HCT116 (cell line): ENCODE data around the gene P2RX7. TPM values are rescaled to one million over a fixed set of nuclear protein-coding genes. Genes with fewer than 3 reads are reported as not detected.

Experiments
- ATAC-seq: fragments of 200-7000 bp; cut with Tn5 transposase; 2 replicates; pipeline ENCODE4 v1.9.1; 2020; ENCODE audit warnings: mild to moderate bottlenecking, moderate library complexity
- BruUV-seq: library from RNA; stranded (reverse); fragments of 400-500 nt; replicated peaks from 2 replicates; lab custom pipeline; 2021; lab: Mats Ljungman, UMichigan
- CTCF ChIA-PET: fragments of 300-600 bp; sonication (Branson Sonifier 250); formaldehyde crosslinking; loops from one replicate; lab custom pipeline; 2021; ENCODE audit warnings: antibody characterized with exemption; lab: Charles Lee
- POLR2A ChIA-PET: fragments of 300-600, 350-600 bp; sonication (Branson Sonifier 250); formaldehyde crosslinking; loops from one replicate; lab custom pipeline; 2021; ENCODE audit warnings: antibody characterized with exemption; lab: Charles Lee
- RAD21 ChIA-PET, 2 experiments: fragments of 300-600 bp; sonication (Branson Sonifier 250); formaldehyde crosslinking; loops; one replicate each; lab custom pipeline; 2023; ENCODE audit warnings: low total read pairs in 2 of 2; ENCODE audit not compliant: uncharacterized antibody in 2 of 2, unreplicated experiment in 2 of 2, low non-redundant PET in 1 of 2; lab: Charles Lee
- DNase-seq: peaks from one replicate; pipeline ENCODE4 v3.0.0-alpha.2; 2010; ENCODE audit warnings: low read depth, low spot score
- H2AFZ ChIP-seq: fragments of 200-600 bp; shearing (Covaris generic), sonication (generic); 2 replicates; pipeline ENCODE4 v1.6.1; 2017; ENCODE audit warnings: low read depth, mixed run types, mixed read lengths, antibody characterized with exemption, low read length; ENCODE audit not compliant: poor library complexity, severe bottlenecking
- H3K27ac ChIP-seq: 2 replicates; pipeline ENCODE4 v1.5.1; 2012; ENCODE audit warnings: low read depth, low read length
- H3K27me3 ChIP-seq: fragments of 200-600 bp; sonication (generic); 2 replicates; pipeline ENCODE4 v1.6.1; 2016; ENCODE audit warnings: mixed run types, low read length, mixed read lengths; ENCODE audit not compliant: insufficient read depth
- H3K36me3 ChIP-seq, 2 experiments: fragments of 200-500 bp in 1 of 2; fragments of 200-600 bp in 1 of 2; sonication (Bioruptor generic) in 1 of 2; sonication (generic) in 1 of 2; 2 replicates each; pipeline versions ENCODE4 v1.5.1 to v1.6.1; 2014 to 2016; ENCODE audit warnings: low read length in 2 of 2, inconsistent platforms in 1 of 2, mixed read lengths in 1 of 2, mixed run types in 1 of 2; ENCODE audit not compliant: insufficient read depth in 2 of 2, control insufficient read depth in 1 of 2
- H3K4me1 ChIP-seq, 2 experiments: fragments of 200-600 bp in 1 of 2; sonication (generic) in 1 of 2; 2 replicates each; pipeline versions ENCODE4 v1.5.1 to v1.6.1; 2012 to 2017; ENCODE audit warnings: low read length in 2 of 2, inconsistent platforms in 1 of 2, mild to moderate bottlenecking in 1 of 2, mixed read lengths in 1 of 2, mixed run types in 1 of 2, moderate library complexity in 1 of 2; ENCODE audit not compliant: insufficient read depth in 2 of 2, control insufficient read depth in 1 of 2
- H3K4me2 ChIP-seq: fragments of 200-600 bp; sonication (generic); 2 replicates; pipeline ENCODE4 v1.6.1; 2017; ENCODE audit warnings: mixed run types, low read length, mixed read lengths
- H3K4me3 ChIP-seq, 2 experiments: fragments of 200-600 bp in 1 of 2; sonication (generic) in 1 of 2; replicated peaks in 1 of 2; 2 replicates each; pipeline ENCODE4 v1.5.1; 2011 to 2016; ENCODE audit warnings: low read length in 2 of 2, control low read depth in 1 of 2, low read depth in 1 of 2, mild to moderate bottlenecking in 1 of 2, mixed read lengths in 1 of 2, mixed run types in 1 of 2
- H3K79me2 ChIP-seq: fragments of 200-600 bp; sonication (generic); 2 replicates; pipeline ENCODE4 v1.6.1; 2017; ENCODE audit warnings: mild to moderate bottlenecking, mixed run types, low read length, moderate library complexity, mixed read lengths; ENCODE audit not compliant: insufficient read depth
- H3K9ac ChIP-seq: fragments of 200-600 bp; sonication (generic); 2 replicates; pipeline ENCODE4 v1.6.1; 2016; ENCODE audit warnings: low read length, mixed read lengths
- H3K9me2 ChIP-seq: fragments of 200-600 bp; sonication (generic), shearing (Covaris generic); 2 replicates; pipeline ENCODE4 v1.6.1; 2017; ENCODE audit warnings: mixed run types, mild to moderate bottlenecking, moderate library complexity; ENCODE audit not compliant: insufficient read depth
- H3K9me3 ChIP-seq, 2 experiments: fragments of 200-500 bp in 1 of 2; fragments of 200-600 bp in 1 of 2; sonication (Bioruptor generic) in 1 of 2; sonication (generic) in 1 of 2; 2 replicates each; pipeline ENCODE4 v1.6.1; 2014 to 2017; ENCODE audit warnings: low read length in 2 of 2, mixed read lengths in 2 of 2, inconsistent platforms in 1 of 2, low read depth in 1 of 2, mild to moderate bottlenecking in 1 of 2, mixed run types in 1 of 2, moderate library complexity in 1 of 2; ENCODE audit not compliant: control insufficient read depth in 1 of 2, insufficient read depth in 1 of 2
- H4K20me1 ChIP-seq: fragments of 200-600 bp; sonication (generic), shearing (Covaris generic); 2 replicates; pipeline ENCODE4 v1.6.1; 2017; ENCODE audit warnings: mixed run types, mild to moderate bottlenecking, moderate library complexity; ENCODE audit not compliant: insufficient read depth
- ATF3 ChIP-seq: IDR thresholded peaks from 2 replicates; pipeline ENCODE4 v1.6.1; 2012
- CBX3 ChIP-seq: IDR thresholded peaks from 2 replicates; pipeline ENCODE4 v1.6.1; 2012; ENCODE audit warnings: low read depth
- EGR1 ChIP-seq: IDR thresholded peaks from 2 replicates; pipeline ENCODE4 v1.6.1; 2012; ENCODE audit warnings: low read depth
- EZH2phosphoT487 ChIP-seq: fragments of 200-600 bp; IDR thresholded peaks from 2 replicates; pipeline ENCODE4 v1.6.1; 2018; ENCODE audit warnings: antibody characterized with exemption, borderline replicate concordance
- POLR2A ChIP-seq: IDR thresholded peaks from 2 replicates; pipeline ENCODE4 v1.7.0; 2011; ENCODE audit warnings: borderline replicate concordance; ENCODE audit not compliant: insufficient read depth, insufficient read length; ENCODE audit errors: extremely low read depth
- SP1 ChIP-seq: IDR thresholded peaks from 2 replicates; pipeline ENCODE4 v1.6.1; 2012; ENCODE audit warnings: low read depth
- TCF7L2 ChIP-seq: IDR thresholded peaks from 2 replicates; pipeline ENCODE4 v1.7.0; 2011; ENCODE audit warnings: borderline replicate concordance, inconsistent platforms; ENCODE audit not compliant: insufficient read depth, insufficient read length; ENCODE audit errors: extremely low read depth
- ZFX ChIP-seq: fragments of 450-650 bp; IDR thresholded peaks from 2 replicates; pipeline ENCODE4 v1.6.1; 2017
- intact Hi-C: fragments of 100-400 bp; cut with micrococcal nuclease; formaldehyde crosslinking; loops from 2 replicates; pipeline ENCODE4 v1.10.0; 2022
- total RNA-seq: library from RNA; stranded (reverse); gene quantifications from one replicate; pipeline ENCODE4 v1.2.1, GENCODE V29; 2021; ENCODE audit not compliant: unreplicated experiment

P2RX7 gene
- total RNA-seq, 1 experiment from 2014 or later, result 1.5 TPM

- TF ChIP-seq POLR2A, result no peak
- no peak for TF ChIP-seq ATF3
- TF ChIP-seq SP1, result no peak
- TF ChIP-seq EZH2phosphoT487, result no peak
- TF ChIP-seq CBX3, result no peak
- Histone ChIP-seq H4K20me1 (no peaks in the 10 kb centered on the region), H2AFZ (no peak overlapping the region), H3K4me3 (no peak overlapping the region), H3K4me2 (no peak overlapping the region), H3K9ac (no peak overlapping the region), H3K9me3 (no peaks in the 10 kb centered on the region), H3K36me3 (no peaks in the 10 kb centered on the region), H3K79me2 (no peaks in the 10 kb centered on the region), H3K9me2 (no peaks in the 10 kb centered on the region), H3K27me3 (no peaks in the 10 kb centered on the region), H3K27ac (no peak overlapping the region), H3K4me1 (no peaks in the 10 kb centered on the region)
- DNase-seq (no peak), ATAC-seq (no peak)
- intact Hi-C loops, result no loop called here
- no TSS peak for BruUV-seq
- POLR2A ChIA-PET, result no interaction called here
- RAD21 ChIA-PET, result no interaction called here
- CTCF ChIA-PET, result no interaction called here
These were observed 15.4 kb upstream of the P2RX7 start for GRCh38 chr12:121117226-121117777.

GRCh38 chr12:121120323-121120722 lies 12.4 kb upstream of the P2RX7 start:
- H3K4me1 ChIP-seq, result peaks cover 6 to 14% of the 10 kb centered on the region in 2 experiments
- no peaks in the 10 kb centered on the region for H4K20me1 ChIP-seq
- intact Hi-C loops, result no loop called here
- DNase-seq (no peak), ATAC-seq (no peak)
- BruUV-seq, result no TSS peak
- no peak for TF ChIP-seq EGR1
- TF ChIP-seq TCF7L2, result no peak
- no peak for TF ChIP-seq ZFX
- H3K27me3 ChIP-seq, result no peaks in the 10 kb centered on the region
- no peaks in the 10 kb centered on the region for H3K36me3 ChIP-seq
- H2AFZ ChIP-seq, result no peak overlapping the region
- no peaks in the 10 kb centered on the region for H3K79me2 ChIP-seq
- no peak overlapping the region for H3K9ac ChIP-seq
- POLR2A ChIA-PET, result no interaction called here
- H3K4me2 ChIP-seq, result no peak overlapping the region
- no peak overlapping the region for H3K4me3 ChIP-seq
- CTCF ChIA-PET, result no interaction called here
- no peak overlapping the region for H3K27ac ChIP-seq
- H3K9me2 ChIP-seq, result no peaks in the 10 kb centered on the region
- no peaks in the 10 kb centered on the region for H3K9me3 ChIP-seq
- RAD21 ChIA-PET, result no interaction called here
